ENCODE measurements around the gene TRIM9.

GRCh38 chr14:51041883-51042282 lies 53.0 kb downstream of the TRIM9 start:
- TF ChIP-seq CTCF (IDR thresholded peaks at IDR 0.05), result no peak
- TF ChIP-seq POLR2A (IDR thresholded peaks at IDR 0.05), result no peak
